ENCODE results near the gene LRRC36. TPM values are rescaled to one million over a fixed set of nuclear protein-coding genes. Genes with fewer than 3 reads are reported as not detected.
A peak's percentile ranks its signal among the peaks of the same experiment; 100 is the strongest.

LRRC36 gene
- total and polyA plus RNA-seq, 9 of the 15 experiments (the other 6 are each of a cell fraction or from before 2014, with no cell fraction given) = 0.09 to 0.40 (median 0.17) TPM; not detected in 1

DNA sequence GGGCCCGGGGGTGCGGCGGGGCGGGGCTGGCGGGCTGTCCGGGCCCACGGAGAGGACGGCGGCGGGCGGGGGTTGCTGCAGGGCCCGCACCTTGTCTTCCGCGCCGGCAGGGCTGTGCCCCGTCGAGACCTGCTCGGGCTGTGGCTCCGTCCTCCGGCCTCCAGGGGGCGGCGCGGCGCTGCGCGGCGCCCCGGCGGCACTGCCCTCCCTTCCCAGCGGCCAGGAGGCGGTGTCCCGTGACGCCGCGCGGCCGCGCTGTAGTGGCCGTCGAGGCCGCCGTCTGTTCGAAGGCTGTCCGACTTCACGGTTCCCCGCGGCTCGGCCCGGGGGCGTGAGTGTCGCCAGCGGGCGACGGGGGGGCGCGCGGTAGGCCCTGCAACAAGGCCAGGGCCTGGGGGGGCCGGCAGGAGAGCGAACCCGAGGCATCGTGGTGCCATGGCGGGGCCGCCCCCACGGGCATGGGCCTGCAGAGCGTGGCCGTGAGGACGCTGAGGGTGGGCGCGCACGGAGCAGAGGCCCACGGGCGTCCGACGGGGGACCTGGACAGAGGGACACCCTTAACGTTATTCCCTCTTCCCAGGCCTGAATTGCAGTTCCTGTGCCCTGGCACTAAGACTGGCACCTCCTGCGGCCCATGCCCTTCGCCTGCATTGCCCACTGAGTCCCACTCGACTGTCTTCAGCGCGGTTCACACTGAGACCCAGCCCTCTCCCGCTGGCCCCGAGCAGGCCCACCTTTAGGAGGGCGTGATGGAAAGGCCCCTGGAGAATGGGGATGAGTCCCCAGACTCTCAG lies 47.1 kb upstream of the LRRC36 start, which contains the start of gene PLEKHG4 (continued):
- TF ChIP-seq SNIP1 (IDR thresholded peaks at IDR 0.05; ENCODE audit: low read depth) (no peak), BDP1 (IDR thresholded peaks at IDR 0.05; ENCODE audit: insufficient read depth, insufficient read length) (no peak), FOS (IDR thresholded peaks at IDR 0.05; ENCODE audit: extremely low read depth, insufficient read length) (no peak), RB1 (IDR thresholded peaks at IDR 0.05; ENCODE audit: low read depth) (peak; percentile 96), ELF2 (CRISPR knock-in tag; IDR thresholded peaks at IDR 0.05) (peak; percentile 42; the same call in 1 of the 2 replicates), HINFP (tag; conservative IDR thresholded peaks at IDR 0.05; ENCODE audit: low read depth) (no peak), SIX5 (IDR thresholded peaks at IDR 0.05; ENCODE audit: borderline replicate concordance in 1 of 2, insufficient read depth in 1 of 2, low read depth in 1 of 2, low read length in 2 of 2) (0 out of 4 replicates have a peak, but pooled peaks of 1 of the 2 experiments have one; percentile 6), KDM5B (IDR thresholded peaks at IDR 0.05; ENCODE audit: insufficient replicate concordance, low read depth, low read length) (peak; percentile 71), ZBTB7A (IDR thresholded peaks at IDR 0.05; ENCODE audit: borderline replicate concordance, control insufficient read depth, low read depth, low read length) (peak; percentile 51; the same call in 1 of the 2 replicates), PHF21A (IDR thresholded peaks at IDR 0.05; ENCODE audit: borderline replicate concordance, low read depth) (0 out of 2 replicates have a peak, but pooled peaks have one; percentile 37), ZNF354B (CRISPR knock-in tag; IDR thresholded peaks at IDR 0.05) (no peak), ZNF143 (CRISPR knock-in tag; IDR thresholded peaks at IDR 0.05) (0 out of 2 replicates have a peak, but pooled peaks have one; percentile 27), KLF10 (CRISPR knock-in tag; IDR thresholded peaks at IDR 0.05) (no peak), ZNF41 (CRISPR knock-in tag; conservative IDR thresholded peaks at IDR 0.05) (peak; percentile 55; the same call in 1 of the 2 replicates), JUN (IDR thresholded peaks at IDR 0.05; ENCODE audit: borderline replicate concordance, low read depth, low read length) (peak; percentile 17; the same call in 1 of the 2 replicates), JUN (CRISPR knock-in tag; IDR thresholded peaks at IDR 0.05; ENCODE audit: borderline replicate concordance) (no peak), PBX2 (CRISPR knock-in tag; IDR thresholded peaks at IDR 0.05; ENCODE audit: low read depth) (no peak), PBX2 (tag; conservative IDR thresholded peaks at IDR 0.05; ENCODE audit: low read depth) (no peak), CBX1 (IDR thresholded peaks at IDR 0.05; ENCODE audit: low read depth) (peak; percentile 82; the same call in 1 of the 2 replicates), ZNF134 (CRISPR knock-in tag; conservative IDR thresholded peaks at IDR 0.05) (no peak; the same call in 1 of the 2 replicates), TRIM24 (IDR thresholded peaks at IDR 0.05) (peak in 1 of 2 experiments; percentile 95; a peak in 2 of 4 replicates), HIVEP1 (CRISPR knock-in tag; IDR thresholded peaks at IDR 0.05) (peak; percentile 53; the same call in 1 of the 2 replicates)
- TF ChIP-seq, protein P1, sequence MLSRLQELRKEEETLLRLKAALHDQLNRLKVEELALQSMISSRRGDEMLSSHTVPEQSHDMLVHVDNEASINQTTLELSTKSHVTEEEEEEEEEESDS (CRISPR knock-in tag; IDR thresholded peaks at IDR 0.05) = no peak

Data from K562 (cell line).